DMS 273 (cell line): ENCODE data around the gene SIPA1L2.
A peak's percentile ranks its signal among the peaks of the same experiment; 100 is the strongest.
"Not testable (repeated sequence)": the region's sequence is repeated elsewhere in the genome, so short reads cannot be mapped to it uniquely, and the experiment has no call there.

ENCODE experiments used
- DNase-seq: peaks from one replicate; lab custom pipeline; 2025; ENCODE audit not compliant: unreplicated experiment; lab: John Stamatoyannopoulos, UW

Gene SIPA1L2

GRCh38 chr1:232620356-232620969, 9.5 kb downstream of the SIPA1L2 start:
- DNase-seq, result peak; percentile 90

GRCh38 chr1:232617237-232617636, 12.7 kb downstream of the SIPA1L2 start:
- peak; percentile 27 for DNase-seq

- DNase-seq, result no peak
Measured at GRCh38 chr1:232615306-232615800, 14.6 kb downstream of the SIPA1L2 start.

- no peak for DNase-seq
Measured at GRCh38 chr1:232614811-232615210, 15.1 kb downstream of the SIPA1L2 start.

GRCh38 chr1:232613752-232614381, 16.1 kb downstream of the SIPA1L2 start:
- no peak for DNase-seq

GRCh38 chr1:232612836-232613235, 17.1 kb downstream of the SIPA1L2 start:
- not testable (repeated sequence) for DNase-seq

GRCh38 chr1:232611834-232612233, 18.1 kb downstream of the SIPA1L2 start:
- DNase-seq, result peak; percentile 25

GRCh38 chr1:232610902-232611745, 18.8 kb downstream of the SIPA1L2 start:
- not testable (repeated sequence) for DNase-seq

- DNase-seq, result peak; percentile 46
Measured at GRCh38 chr1:232610192-232610901, 19.6 kb downstream of the SIPA1L2 start.

GRCh38 chr1:232608427-232608826, 21.5 kb downstream of the SIPA1L2 start:
- DNase-seq, result no peak

GRCh38 chr1:232602622-232603021, 27.3 kb downstream of the SIPA1L2 start:
- no peak for DNase-seq

GRCh38 chr1:232600424-232601258, 29.3 kb downstream of the SIPA1L2 start:
- no peak for DNase-seq

- DNase-seq, result peak; percentile 46
Measured at GRCh38 chr1:232599178-232600041, 30.5 kb downstream of the SIPA1L2 start.

GRCh38 chr1:232598837-232599177, 31.1 kb downstream of the SIPA1L2 start:
- DNase-seq, result no peak

- DNase-seq, result no peak
Measured at GRCh38 chr1:232598133-232598532, 31.8 kb downstream of the SIPA1L2 start.

GRCh38 chr1:232597721-232598120, 32.2 kb downstream of the SIPA1L2 start:
- no peak for DNase-seq

- peak; percentile 27 for DNase-seq
Measured at GRCh38 chr1:232596666-232597303, 33.1 kb downstream of the SIPA1L2 start.

- peak; percentile 16 for DNase-seq
Measured at GRCh38 chr1:232594768-232595698, 34.9 kb downstream of the SIPA1L2 start.
